ENCODE data around the gene CACHD1.
"Not testable (repeated sequence)": the region's sequence is repeated elsewhere in the genome, so short reads cannot be mapped to it uniquely, and the experiment has no call there.

Gene CACHD1

GRCh38 chr1:64693406-64693805 is 223.5 kb downstream of the CACHD1 start:
- no peak for DNase-seq (ENCODE audit: low read depth, low spot score)

GRCh38 chr1:64696879-64697278 is 226.9 kb downstream of the CACHD1 start:
- DNase-seq (ENCODE audit: low read depth, low spot score): no peak

GRCh38 chr1:64699327-64699726 is 229.4 kb downstream of the CACHD1 start:
- no peak for DNase-seq (ENCODE audit: low read depth, low spot score)

GRCh38 chr1:64701071-64701470 is 231.1 kb downstream of the CACHD1 start:
- no peak for DNase-seq (ENCODE audit: low read depth, low spot score)

GRCh38 chr1:64701886-64702285 is 232.0 kb downstream of the CACHD1 start:
- DNase-seq (ENCODE audit: low read depth, low spot score): no peak

- DNase-seq (ENCODE audit: low read depth, low spot score): not testable (repeated sequence)
Measured at GRCh38 chr1:64702670-64703069, 232.7 kb downstream of the CACHD1 start.

- DNase-seq (ENCODE audit: low read depth, low spot score): no peak
Measured at GRCh38 chr1:64703600-64703999, 233.7 kb downstream of the CACHD1 start.

GRCh38 chr1:64705591-64705990 is 235.7 kb downstream of the CACHD1 start:
- no peak for DNase-seq (ENCODE audit: low read depth, low spot score)

- no peak for DNase-seq (ENCODE audit: low read depth, low spot score)
Measured at GRCh38 chr1:64711266-64711665, 241.3 kb downstream of the CACHD1 start.

GRCh38 chr1:64712049-64712448 is 242.1 kb downstream of the CACHD1 start:
- DNase-seq (ENCODE audit: low read depth, low spot score): no peak

- no peak for DNase-seq (ENCODE audit: low read depth, low spot score)
Measured at GRCh38 chr1:64715186-64715585, 245.3 kb downstream of the CACHD1 start.

GRCh38 chr1:64721135-64721534 is 251.2 kb downstream of the CACHD1 start:
- no peak for DNase-seq (ENCODE audit: low read depth, low spot score)

- DNase-seq (ENCODE audit: low read depth, low spot score): no peak
Measured at GRCh38 chr1:64721576-64722145, 251.7 kb downstream of the CACHD1 start.

GRCh38 chr1:64727861-64728260 is 257.9 kb downstream of the CACHD1 start:
- DNase-seq (ENCODE audit: low read depth, low spot score): no peak

GRCh38 chr1:64733581-64734286 is 263.8 kb downstream of the CACHD1 start:
- DNase-seq (ENCODE audit: low read depth, low spot score): no peak

- no peak for DNase-seq (ENCODE audit: low read depth, low spot score)
Measured at GRCh38 chr1:64734287-64734652, 264.3 kb downstream of the CACHD1 start.

GRCh38 chr1:64740687-64741086 is 270.8 kb downstream of the CACHD1 start:
- DNase-seq (ENCODE audit: low read depth, low spot score): not testable (repeated sequence)
